GM23248 (cell line): ENCODE measurements around the gene ME2.

ENCODE experiments used
- EZH2 ChIP-seq: fragments of 200-600 bp; sonication (generic); IDR thresholded peaks from 2 replicates; pipeline ENCODE4 v1.6.1; 2018; ENCODE audit warnings: antibody characterized with exemption, mild to moderate bottlenecking; ENCODE audit not compliant: insufficient read depth, poor library complexity, severe bottlenecking
- EZH2phosphoT487 ChIP-seq: fragments of 200-600 bp; sonication (generic); IDR thresholded peaks from 2 replicates; pipeline ENCODE4 v1.6.1; 2018; ENCODE audit warnings: antibody characterized with exemption, moderate library complexity, mild to moderate bottlenecking, low read depth; ENCODE audit not compliant: insufficient read depth

DNA sequence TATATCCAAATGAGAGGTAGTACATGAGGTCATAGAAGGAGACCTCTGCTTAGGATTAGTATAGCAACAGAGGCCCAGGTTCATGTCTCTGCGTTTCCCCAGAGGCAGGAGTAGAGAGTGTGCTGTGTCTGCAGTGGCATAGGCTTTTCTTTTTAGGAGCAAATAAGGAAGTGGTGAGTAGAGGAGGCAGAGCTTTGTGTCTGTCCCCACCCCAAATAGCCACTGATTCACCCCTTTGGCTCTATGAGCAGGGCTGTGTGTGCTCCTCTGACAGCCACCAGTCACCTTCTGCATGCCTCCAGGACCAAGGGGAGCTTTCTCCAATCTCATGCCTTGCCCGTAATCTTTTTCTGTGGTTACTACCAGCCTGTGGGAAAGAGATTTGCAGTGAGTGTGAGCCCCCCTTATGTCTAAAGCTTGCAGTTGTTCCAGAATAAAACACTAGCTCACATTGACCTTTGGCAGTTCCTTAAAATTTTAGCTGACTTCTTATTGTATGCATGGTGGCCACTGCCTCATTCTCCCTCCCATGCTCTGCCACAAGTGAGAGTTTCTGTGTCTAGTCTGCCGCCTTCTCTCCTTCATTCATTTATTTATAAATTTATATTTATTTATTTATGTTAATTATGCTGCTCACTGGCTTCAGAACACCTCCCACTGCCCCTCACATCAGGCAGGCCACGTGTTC is 65.5 kb downstream of the ME2 start:
- no peak for TF ChIP-seq EZH2
- no peak for TF ChIP-seq EZH2phosphoT487
